GM12872 (cell line): ENCODE results near the gene DOK1.

Source experiments
- CTCF ChIP-seq: IDR thresholded peaks from 3 replicates; pipeline ENCODE4 v1.5.1; 2011; ENCODE audit warnings: low read depth, mild to moderate bottlenecking, low read length, moderate library complexity; ENCODE audit not compliant: insufficient read depth

The DOK1 gene

GRCh38 chr2:74581463-74581862, 26.9 kb downstream of the DOK1 start:
- no peak for TF ChIP-seq CTCF

GRCh38 chr2:74582184-74582583, 27.7 kb downstream of the DOK1 start:
- no peak for TF ChIP-seq CTCF

- no peak for TF ChIP-seq CTCF
Measured at GRCh38 chr2:74583504-74583903, 29.0 kb downstream of the DOK1 start.

- TF ChIP-seq CTCF = no peak
Measured at GRCh38 chr2:74584088-74584645, 29.6 kb downstream of the DOK1 start.

- TF ChIP-seq CTCF = peak; percentile 31; the same call in 2 of the 3 replicates
Measured at GRCh38 chr2:74585406-74586185, 31.1 kb downstream of the DOK1 start.

- peak; percentile 65 for TF ChIP-seq CTCF
Measured at GRCh38 chr2:74587664-74588277, 33.3 kb downstream of the DOK1 start.

GRCh38 chr2:74588664-74589063, 34.1 kb downstream of the DOK1 start:
- TF ChIP-seq CTCF = no peak
